EL (cell line): ENCODE results near the gene NATD1.
A peak's percentile ranks its signal among the peaks of the same experiment; 100 is the strongest.

Source experiments
- DNase-seq: peaks from one replicate; pipeline ENCODE4 v3.0.0-alpha.2; 2016

The NATD1 gene, protein sequence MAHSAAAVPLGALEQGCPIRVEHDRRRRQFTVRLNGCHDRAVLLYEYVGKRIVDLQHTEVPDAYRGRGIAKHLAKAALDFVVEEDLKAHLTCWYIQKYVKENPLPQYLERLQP

GRCh38 chr17:21252796-21253645, at the start of gene NATD1:
TSS of gene NATD1 (minus strand) at chr17:21253410. CDS start at chr17:21253264, 146 bp downstream.
- peak; percentile 84 for DNase-seq

GRCh38 chr17:21301593-21302550, 48.7 kb upstream of the NATD1 start:
- no peak for DNase-seq

- DNase-seq, result no peak
Measured at GRCh38 chr17:21300601-21301571, 47.7 kb upstream of the NATD1 start.

DNA sequence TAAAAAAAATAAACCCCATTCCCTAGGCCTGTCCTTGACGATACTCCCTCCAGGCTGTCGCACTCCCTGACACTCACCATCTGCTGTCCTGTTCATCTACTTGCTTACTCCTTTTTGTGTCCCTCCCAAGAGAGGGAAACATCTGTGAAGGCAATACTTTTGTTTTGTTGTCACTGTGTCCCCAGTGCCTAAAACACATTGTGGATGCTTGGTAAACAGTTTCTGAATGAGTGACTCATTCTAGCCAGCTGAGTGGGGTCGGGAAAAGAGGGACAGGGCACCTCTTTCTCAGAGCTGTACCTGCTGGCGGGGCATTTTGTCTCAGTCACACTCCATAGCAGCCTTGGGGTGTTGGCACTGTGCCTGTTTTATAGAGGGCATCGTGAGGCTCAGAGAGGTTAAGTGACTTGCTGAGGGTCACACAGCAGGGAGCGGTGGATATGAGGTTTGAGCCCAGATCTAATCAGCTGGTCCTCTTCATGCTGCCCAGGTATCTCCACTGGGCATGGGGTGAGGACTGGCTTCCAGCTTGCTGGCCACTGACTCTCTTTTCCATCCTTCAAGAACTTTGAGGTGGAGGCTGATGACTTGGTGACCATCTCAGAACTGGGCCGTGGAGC, 46.9 kb upstream of the NATD1 start:
- no peak for DNase-seq

GRCh38 chr17:21298983-21299519, 45.8 kb upstream of the NATD1 start:
- DNase-seq, result no peak

- DNase-seq, result no peak
Measured at GRCh38 chr17:21298056-21298982, 45.1 kb upstream of the NATD1 start.

DNA sequence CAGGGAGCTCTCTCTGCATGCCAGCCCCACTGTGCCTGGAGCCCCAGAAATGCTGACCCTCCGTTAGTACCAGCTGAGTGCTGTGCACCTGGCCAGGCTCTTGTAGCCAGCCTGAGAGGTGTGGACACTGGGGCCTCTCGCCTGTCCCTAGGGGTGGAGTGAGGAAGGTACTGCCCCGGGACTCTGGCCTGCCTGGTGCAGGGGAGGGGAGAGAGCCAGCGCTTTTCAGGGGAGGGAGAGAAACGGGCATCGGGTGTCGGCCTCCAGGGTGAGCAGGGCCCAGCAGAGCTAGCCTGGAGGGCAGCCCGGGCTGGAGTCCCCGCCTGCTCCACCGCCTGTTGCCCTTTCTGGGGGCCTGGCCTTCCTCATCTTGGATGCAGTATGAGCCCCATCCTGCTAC, 44.4 kb upstream of the NATD1 start:
- no peak for DNase-seq

DNA sequence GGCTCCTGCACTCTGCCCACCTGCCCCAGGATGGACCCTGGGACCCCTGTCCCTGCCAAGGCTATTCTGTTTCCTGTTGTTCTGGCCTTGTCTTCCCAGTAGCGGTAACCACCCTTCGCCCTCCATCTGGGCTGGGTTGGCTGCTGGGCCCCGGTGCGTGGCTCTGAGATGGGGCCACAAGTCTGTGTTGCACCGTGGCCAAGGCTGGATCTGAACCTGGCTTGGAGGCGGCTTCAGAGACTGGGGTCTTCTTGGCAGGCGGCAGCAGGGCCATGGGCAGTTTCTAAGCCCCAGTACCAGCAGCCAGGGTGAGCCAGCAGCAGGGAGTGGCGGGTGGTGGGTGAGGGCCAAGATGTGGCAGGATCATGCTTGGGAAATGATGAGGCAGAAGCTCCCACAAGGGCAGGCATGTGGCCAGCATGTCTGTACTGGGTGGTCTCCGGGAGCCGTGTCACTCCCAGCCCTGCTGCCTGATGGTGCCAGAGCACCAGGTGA, 43.9 kb upstream of the NATD1 start:
- DNase-seq, result no peak

DNA sequence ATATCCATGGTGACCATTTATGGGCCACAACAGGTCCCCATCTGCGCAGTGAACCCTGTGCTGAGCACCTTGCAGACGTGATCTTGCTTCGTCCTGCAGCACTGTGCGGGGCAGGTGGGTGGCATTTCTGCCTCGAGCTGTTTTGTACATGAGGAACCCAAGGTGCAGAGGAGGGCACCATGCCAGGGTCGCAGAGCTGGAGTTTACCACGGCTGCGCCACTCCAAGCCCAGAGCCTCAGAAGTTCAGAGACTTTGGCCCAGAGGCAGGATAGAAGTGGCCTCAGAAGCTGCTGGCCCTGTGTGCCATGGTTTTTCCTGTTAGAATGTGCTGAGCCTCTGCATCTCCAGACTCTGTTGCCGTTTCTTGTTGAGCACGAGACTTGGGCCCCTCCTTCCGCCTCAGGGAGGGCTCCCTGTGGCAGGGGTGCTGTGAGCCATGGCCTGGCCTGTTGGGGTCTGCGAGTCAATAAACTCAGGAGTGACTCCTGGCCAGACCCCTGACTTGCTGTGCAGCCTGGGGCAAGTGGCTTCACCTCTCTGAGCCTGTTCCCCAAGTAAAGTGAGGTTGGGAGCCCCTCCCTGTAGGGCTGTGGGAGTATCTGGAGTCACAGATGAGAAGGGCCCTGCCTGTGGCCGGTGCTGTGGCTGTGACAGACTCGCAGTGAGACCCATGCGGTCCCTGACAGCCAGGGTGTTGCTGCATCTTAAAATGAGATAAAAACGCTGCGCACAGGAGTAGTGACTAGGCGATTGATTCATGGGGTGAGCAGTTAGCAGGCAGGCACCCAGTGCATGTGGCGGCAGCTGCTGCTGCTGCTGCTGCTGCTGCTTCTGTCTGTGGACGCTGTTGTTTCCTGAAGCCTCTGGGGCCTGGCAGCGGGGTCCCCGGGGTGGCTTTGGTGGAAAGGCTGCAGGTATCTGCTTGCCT, 43.2 kb upstream of the NATD1 start:
- DNase-seq, result no peak

DNA sequence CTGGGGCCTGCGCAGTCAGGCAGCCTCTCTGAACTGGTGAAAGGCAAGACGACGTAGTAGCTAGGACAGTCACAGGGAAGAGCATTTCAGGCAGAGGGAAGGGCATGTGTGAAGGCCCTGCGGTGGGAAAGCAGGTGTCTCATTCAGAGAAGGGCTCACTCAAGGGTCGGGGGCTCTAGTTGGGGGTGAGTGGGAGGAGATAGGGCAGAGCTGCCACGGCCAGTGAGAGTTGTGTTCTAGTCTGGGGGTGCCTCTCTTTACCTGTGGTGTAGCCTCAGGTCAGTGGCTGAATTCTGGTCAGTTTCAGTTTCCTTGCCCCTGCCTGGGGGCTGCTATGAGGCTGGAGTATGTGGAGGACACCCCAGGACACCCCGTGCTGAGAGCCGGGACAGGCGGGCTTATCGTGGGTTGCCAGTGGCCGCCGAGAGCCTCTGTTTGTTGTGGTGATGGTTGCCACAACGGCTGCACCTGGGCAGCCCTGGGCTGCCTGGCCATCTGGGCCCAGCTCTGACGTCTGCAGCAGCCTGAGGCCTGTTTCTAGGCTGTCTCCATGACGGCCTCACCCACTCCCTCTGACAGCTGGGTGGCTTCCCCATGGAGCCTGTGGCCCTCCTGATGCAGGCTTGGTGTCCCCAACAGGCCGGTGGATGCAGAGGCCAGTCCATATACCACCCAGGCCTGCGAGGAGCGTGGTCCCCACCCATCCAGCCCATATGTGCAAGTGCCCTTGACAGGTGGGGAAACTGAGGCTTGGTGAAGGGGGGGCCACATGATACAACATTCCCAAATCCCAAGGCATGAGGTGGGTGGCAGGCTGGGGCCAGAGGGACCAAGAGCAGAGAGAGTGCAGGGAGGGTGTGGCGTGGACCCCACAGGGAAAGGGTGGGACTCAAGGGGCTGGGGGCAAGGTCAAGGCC, 42.1 kb upstream of the NATD1 start:
- no peak for DNase-seq

DNA sequence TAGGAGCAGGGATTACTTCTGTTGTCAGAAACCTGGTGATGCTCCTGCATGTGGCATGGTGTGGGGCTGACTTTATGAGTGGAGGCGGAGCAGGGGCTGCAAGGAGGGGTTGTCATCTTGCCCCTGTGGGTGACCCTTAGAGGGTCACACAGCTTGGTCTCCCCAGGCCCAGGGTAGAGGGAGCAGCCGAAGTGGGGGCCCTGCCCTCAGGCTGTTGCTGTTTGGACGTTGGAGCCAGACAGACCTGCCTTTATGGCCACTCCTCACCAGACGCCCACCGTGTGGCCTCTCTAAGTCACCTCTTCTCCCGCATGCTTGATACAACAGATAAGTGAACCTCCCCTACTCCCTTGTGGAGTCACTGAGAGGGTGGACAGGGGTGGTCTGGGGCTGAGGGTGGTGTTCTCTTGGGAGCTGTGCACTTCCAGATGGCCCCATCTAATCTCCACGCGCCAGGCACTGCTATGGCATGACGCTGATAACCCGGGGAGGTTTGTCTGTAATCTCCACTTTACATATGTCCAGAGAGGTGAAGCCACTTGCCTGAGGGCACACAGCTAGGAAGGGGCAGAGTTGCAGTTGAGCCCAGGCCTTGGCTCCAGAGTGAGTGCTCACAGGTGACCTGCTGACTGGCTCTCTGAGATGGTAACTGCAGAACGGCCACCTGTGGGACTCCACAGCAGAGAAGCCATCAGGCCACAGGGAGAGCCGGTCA, 41.3 kb upstream of the NATD1 start:
- no peak for DNase-seq

DNA sequence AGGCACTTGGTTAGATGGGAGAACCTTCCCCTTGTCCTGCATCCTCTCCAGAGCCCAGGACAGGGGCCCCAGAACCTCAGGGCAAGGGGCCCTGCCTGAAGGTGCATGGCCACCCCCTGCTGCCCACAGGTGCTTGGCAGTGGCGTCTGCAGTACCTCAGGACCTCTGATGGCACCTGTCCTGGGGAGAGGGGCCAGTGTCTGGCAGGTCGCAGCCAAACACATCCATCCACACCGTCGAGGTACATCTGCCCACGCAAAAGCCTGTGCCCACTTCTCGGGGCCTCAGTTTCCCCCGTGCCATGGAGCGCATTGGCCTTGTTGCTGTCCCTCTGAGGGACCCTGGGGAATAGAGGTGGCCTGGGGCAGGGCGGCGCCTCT, 40.6 kb upstream of the NATD1 start:
- no peak for DNase-seq

DNA sequence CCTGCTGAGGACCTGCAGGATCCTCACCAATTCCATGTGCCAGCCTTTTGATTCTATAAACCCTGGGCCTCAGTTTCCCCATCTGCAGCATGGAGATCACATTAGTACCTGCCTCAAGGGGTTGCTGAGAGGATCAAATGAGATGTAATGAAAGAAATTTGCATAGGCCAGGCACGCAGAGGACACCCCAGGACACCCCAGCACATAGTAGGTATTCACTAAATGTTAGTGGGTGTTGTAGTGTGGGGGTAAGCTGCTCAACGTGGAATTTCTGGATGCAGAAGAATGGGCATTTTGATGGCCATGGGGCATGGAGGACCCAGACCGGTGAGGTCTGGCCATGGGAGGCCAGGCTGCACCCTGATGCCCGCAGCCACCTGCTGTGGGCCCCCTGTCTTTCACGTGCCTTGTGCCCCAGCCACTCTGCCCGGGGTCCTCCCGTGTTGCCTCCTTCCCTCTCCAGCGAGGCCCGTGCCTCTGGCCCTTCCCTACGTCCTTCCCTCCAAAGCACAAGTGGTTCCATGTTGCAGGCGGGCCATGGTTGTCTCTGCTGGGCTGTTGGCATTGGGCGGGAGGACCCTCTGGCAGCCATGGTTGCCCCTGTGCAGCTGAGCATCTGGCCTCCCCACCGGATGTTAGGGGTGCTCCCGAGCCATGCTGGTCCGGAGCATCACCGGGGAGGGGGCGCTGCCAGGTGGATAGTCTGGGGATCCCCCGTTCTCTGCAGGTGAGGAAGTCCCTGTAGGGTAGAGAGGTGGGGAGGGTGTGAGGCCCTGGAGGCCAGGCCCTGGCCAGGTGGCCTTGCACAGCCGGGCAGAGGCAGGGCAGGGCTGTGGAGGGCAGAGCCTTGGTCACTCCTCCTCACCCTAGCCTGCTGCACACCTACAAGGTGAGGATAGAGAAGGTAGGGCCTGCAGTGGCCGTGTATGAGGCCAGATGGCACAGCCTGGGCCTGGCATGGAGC, 39.9 kb upstream of the NATD1 start:
- no peak for DNase-seq

DNA sequence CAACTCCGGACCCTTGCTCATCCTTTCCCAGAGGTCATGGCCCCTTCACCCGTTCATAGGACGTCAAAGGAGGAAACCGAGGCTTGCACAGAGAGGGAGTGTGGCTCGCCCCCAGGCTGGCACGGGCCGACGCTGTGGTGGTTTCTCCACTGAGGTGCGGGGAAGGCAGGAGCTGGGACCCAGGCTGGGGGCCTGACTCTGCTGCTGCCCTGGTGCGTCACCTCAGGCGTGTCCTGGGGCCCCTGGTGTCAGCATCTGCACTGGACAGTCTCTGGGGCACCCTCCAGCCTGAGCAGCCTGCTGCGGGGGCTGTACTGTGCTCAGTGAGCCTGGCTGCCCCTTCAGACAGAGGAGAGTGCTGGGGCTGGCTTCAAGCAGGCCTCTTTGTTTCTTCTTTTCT, 38.7 kb upstream of the NATD1 start:
- DNase-seq, result no peak

DNA sequence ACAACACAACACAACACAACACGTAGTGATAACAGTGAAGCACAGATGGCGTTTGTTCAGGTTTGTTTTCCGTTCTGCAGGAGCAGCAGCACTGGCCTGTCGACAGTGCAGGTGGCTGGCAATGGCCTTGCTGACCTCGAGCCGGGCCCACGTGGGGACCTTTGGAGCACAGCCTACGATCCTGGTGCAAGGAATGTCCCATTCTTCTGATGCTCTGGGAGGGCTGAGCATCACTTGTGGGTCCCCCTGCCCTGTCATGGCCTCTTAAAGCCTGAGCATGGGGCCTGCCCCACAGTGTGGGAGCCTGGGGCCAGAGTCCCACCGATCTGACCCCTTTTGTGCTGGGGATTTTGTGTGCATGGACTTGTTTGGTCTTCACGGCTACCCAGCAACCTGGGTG, 38.1 kb upstream of the NATD1 start:
- no peak for DNase-seq
